Dedifferentiated amniotic fluid mesenchymal stem cell (primary cell): ENCODE measurements around the gene NPTXR.
"Not testable (repeated sequence)": the region's sequence is repeated elsewhere in the genome, so short reads cannot be mapped to it uniquely, and the experiment has no call there.

Experiments
- DNase-seq: peaks from one replicate; pipeline ENCODE4 v3.0.0-alpha.2; 2016; ENCODE audit errors: extremely low spot score

The NPTXR gene

GRCh38 chr22:38868886-38869381 lies 25.1 kb upstream of the NPTXR start:
- peak; percentile 57 for DNase-seq

GRCh38 chr22:38868286-38868721 lies 24.5 kb upstream of the NPTXR start:
- no peak for DNase-seq

GRCh38 chr22:38867471-38868285 lies 23.9 kb upstream of the NPTXR start:
- no peak for DNase-seq

DNA sequence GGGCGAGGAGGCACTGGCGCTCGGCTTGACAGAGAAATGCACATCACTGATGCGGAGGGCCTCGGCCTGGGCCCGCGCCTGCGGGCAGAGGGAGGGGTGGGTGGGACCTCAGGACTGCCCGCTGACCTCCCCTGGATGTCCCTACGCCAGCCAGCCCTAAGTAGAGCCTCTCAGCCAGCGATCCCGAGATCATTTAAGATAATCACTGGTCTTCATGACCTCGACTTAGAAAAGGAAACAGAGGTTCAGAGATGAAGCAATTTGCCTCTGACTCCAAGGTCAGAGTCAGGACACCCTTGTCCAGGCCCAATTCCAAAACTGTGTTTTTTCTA lies 23.3 kb upstream of the NPTXR start:
- no peak for DNase-seq

- no peak for DNase-seq
Measured at GRCh38 chr22:38866399-38867123, 22.7 kb upstream of the NPTXR start.

DNA sequence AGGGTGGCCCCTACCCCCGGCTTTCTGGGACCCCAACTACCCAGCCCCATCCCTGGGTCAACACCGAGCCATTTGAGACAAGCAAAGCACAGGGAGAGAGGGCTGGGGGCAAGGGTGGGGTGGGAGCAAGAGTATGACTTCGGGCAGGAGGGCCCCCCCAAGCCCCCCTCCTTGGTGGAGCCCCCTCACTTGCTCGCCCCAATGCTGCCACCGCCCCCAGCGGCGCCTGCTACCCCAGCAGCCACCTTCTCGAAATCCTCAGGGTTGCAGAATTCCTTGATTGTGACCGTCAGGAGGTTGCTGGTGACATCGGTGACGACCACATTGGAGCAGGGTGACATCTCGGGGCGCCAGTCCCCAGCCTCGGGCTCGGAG lies 22.2 kb upstream of the NPTXR start:
- no peak for DNase-seq

DNA sequence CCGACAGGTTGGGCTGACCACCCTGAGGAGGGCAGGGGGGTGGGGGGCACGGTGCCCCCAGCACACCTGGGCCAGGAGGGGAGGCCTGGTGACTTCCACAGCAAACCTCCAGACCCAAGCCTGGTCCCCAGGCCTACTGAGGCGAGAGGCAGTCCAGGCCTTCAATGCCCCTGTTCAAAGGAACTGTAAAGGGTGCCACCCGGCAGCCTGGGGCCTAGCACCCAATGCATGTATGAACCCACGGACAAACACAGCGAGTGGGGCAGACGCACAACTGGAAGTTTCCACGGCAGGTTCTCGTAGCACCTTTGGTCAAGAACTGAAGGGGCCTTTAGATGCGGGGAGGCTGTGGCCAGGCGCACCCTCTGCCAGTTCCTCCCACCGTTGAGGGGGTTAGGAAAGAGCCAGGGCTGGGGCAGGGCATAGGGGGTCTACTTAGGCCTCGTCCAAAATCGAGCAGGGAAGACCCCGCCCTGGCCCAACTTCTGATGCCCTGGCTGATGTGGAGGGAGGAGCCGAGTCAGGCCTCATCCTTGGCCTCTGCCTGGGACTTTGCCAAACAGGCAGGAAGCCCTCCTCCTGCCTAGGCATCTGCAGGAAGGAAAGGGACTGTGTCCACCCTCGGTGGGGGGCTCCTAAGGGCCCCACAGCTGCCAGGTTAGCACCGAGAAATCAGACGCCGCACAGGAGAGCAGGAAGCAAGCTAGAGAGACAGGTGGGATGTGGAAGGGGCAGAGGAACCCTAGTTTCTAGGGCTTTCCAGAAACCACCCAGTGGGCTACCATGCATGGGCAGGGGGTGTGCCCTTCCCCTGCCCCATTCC lies 21.6 kb upstream of the NPTXR start:
- DNase-seq = no peak

DNA sequence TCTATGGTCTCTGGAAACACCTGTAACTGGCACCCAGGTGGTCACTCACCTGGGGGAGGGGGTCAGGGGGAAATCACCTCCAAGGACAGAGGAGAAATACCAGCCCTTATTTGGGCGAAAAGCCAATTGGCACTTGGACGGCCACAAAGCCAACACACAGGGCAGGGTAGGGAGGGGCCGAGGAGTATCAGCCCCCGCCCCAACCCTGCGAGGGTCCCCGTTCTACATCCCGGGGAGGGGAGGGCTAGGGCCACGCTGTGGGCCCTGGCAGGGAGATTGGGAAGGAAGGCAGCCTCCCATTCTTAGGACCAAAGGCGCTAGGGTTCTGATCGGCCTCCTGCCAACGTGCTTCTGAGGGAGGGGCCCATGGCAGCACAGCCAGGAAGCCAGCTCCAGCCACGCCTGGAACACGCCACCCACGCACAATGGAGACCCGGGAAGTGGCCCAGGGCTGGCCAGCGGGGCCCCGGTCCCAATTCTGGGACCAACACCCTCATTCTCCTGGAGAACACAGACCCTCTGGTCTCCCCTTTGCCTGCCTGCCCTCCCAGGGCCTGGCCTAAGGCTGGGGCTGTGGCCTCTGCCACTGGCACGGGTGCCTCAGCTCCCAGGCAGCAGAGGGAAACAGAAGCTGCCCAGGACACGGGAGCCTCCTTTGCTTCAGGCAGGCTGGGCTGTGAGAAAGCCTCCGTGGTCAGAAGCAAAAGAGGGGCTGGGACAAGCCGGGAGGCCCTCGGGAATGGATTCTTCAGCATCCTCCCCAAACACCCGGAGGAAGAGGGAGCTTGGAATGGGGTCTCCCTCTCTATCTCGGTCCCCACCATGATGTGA lies 20.7 kb upstream of the NPTXR start:
- no peak for DNase-seq

GRCh38 chr22:38863531-38864131 lies 19.8 kb upstream of the NPTXR start:
- no peak for DNase-seq

DNA sequence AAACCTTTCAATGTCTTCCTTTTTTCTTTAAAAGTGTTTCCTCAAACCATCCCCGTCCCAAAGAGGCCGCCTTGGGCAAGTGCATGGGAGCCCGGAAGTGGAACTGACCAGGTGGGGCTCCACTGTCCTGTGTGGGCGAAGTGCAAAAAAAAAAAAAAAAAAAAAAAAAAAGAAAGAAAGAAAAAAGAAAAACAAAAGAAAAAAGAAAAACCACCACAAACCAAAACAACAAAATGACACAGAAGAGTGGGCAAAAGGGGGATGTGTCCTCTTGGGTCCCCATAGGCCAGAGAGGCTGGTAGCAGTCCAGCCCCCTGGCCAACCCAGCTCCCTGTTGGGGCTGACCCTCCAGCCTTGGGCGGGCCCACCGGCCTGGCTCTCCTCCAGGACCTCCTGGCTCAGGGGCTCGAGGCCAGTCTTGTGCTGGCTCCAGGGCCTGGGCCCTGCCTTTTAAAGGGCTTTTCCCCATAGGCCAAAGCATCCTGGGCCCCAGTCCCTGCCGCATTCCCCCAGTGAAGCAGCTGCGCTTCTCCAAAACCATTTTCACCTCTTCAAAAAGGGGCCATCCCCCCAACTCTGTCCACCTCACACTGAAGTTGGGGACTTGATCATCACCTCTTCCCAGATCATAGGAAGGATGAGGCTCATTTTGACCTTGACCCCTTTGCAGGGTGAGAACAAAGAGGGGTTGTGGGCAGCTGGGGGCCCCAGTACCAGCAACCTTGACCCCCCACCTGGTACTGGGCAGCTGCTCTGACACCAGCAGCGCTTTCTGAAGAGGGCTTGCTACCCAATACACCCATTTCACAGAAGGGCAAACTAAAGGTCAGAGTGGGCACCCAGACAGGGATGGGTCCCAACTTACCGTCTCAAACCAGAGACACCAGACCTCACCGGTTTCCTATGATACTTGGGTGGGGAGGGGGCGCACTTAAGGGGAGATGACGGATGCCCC lies 18.8 kb upstream of the NPTXR start:
- DNase-seq = no peak

DNA sequence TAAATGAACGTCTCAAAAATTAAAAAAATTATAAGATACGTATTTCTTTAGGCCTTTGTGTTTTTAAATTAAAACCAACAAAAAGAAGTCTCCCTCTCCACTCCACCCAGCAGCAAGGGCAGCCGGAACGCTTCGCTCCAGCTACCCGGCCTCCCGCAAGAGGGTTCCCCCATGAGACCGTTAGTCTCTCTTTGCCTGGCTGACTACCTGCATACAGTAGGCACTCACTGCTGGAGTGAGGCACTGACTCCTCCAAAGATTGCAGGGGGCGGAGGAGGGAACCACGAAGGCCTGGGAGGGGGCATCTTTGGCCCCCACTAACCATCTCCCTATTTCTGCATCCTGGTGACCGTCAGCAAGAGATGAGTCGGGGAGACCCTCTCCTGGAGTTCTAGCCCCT lies 18.1 kb upstream of the NPTXR start:
- no peak for DNase-seq

DNA sequence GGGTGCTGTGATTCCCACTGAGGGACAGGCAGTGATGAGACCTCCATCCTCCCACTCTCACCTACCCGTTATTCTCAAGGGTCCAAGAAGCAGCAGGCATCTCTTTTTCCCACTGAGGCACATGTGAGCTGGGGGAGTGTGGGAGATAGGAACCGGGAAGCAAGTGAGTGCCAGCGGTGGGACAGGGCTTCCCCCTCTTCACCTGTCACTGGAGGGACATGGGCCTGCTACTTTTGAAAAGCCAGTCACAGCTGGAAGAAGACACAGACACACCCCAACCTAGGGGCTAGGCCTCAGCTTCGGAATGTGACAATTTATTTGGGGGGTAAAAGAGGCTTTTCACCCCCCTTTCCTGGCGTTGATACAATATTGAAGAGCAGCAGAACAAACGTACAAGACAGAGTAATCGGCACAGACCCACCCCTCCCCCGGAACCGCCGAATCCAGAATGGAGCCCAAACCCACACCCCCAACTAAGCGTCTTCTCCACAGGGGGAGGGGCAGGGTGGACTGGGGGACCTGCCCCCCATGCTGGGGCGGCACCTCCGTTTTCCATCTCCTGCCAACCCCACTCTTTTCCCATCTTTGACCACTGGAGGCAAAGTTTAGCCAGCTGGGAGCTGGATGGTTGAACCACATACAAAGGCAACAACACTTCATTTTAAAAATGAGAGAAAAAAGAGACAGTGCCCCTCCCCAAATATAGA lies 17.5 kb upstream of the NPTXR start:
- no peak for DNase-seq

DNA sequence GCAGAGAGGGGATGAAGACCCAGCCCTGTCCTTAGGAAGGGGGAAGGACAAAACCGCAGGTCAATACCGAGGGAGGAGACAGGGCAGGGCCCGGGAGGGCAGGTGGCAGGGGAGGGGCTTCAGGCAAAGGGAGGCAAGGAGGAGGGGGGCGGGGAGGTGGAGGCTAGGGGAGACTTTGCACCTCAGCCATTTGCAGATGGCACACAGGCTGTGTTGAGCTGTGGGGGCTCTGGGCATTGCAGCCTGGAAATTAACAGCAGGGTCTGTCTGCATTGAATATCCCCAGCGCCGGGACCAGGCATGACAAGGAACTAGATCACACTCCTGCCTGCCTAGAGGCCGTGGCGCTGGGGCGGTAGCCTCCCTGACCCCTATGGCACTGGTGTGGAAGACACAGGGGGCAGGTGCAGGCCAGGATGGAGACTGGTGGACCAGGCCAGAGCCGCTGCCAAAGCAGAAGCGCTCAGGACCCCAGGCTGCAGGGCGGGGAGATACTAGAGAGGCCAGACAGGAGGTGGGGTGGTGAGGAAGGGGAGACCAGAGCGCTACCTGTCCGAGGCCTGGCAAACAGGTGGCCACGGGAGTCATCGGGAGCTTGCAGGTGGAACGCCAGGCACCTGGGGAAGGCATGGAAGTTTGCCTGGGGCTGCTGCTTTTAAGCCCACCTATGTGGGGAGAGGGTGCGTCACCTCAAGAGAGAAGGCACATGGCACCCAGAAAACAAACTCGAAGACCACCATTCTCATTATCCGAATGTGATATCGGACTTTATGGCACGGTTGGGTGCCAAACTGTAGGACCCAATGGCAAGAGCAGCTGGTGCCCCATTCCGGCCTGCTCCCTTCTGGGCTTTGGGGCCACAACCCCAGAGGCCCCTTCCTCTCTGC lies 16.7 kb upstream of the NPTXR start:
- no peak for DNase-seq

DNA sequence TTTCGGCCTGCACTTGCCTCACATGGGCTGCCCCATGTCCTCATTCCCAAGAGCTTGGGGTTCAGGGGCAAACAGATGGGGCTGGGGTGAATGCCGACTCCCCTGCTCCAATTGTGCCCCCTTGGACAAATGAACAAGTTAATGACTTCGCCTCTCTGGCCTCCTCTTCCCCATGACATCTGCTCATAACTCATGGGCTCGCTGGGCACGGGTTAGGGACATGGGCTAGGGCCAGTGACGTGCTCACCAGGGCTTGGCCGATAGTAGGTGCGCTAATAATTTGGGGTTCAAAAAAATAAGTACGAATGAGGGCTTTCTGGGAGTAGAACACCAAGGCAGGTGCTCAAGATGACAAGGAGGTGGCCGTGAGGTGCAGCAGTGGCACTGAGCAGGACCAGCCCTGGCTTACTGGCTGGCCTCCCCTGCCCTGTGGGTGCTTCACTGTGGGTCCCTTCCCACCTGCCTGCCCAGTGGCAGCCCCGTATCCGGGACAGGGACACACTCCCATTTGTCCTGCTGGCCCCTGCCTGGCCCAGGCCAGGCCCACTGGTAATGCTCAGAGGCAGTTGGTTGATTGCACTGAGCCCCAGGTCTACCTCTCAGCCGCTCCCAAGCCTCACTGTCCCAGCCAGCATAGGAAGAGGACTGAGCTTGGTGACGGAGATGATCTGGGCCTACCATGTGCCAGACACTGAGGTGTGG lies 15.9 kb upstream of the NPTXR start:
- DNase-seq = no peak

GRCh38 chr22:38858492-38858891 lies 14.7 kb upstream of the NPTXR start:
- DNase-seq = no peak

DNA sequence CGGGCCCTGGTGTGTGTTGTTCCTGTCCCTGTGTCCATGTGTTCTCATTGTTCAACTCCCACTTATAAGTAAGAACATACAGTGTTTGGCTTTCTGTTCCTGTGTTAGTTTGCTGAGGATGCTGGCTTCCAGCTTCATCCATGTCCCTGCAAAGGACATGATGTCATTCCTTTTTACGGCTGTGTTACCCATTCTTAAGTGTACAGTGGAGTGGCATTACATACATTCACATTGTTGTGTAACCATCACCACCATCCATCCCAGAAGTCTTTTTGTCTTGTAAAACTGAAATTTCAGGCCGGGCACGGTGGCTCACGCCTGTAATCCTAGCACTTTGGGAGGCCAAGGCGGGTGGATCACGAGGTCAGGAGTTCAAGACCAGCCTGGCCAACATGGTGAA lies 10.6 kb upstream of the NPTXR start:
- DNase-seq = not testable (repeated sequence)

GRCh38 chr22:38853883-38854282 lies 10.1 kb upstream of the NPTXR start:
- DNase-seq = not testable (repeated sequence)
